ENCODE data around the gene ZNF805. TPM values are rescaled to one million over a fixed set of nuclear protein-coding genes. Genes with fewer than 3 reads are reported as not detected.
"Not testable (repeated sequence)": the region's sequence is repeated elsewhere in the genome, so short reads cannot be mapped to it uniquely, and the experiment has no call there.

Gene ZNF805
- total RNA-seq, 2 experiments from 2014 or later, result 33.1 to 33.7 TPM

- H3K4me1 ChIP-seq (ENCODE audit: insufficient read depth, low read length), result peaks cover 17% of the 10 kb centered on the region
- H3K36me3 ChIP-seq (ENCODE audit: insufficient read depth, low read length), result peaks cover 7% of the 10 kb centered on the region
- no peaks in the 10 kb centered on the region for H3K9me3 ChIP-seq (ENCODE audit: control insufficient read depth in 1 of 2, insufficient read depth in 1 of 2, low read length in 2 of 2)
- no peaks in the 10 kb centered on the region for H3K27me3 ChIP-seq (ENCODE audit: control insufficient read depth in 1 of 2, insufficient read depth in 2 of 2, low read length in 2 of 2)
- no peaks in the 10 kb centered on the region for H3K9me3 Mint-ChIP-seq
- DNase-seq (no peak), ATAC-seq (ENCODE audit: poor library complexity) (no peak)
- TF ChIP-seq CTCF (IDR thresholded peaks at IDR 0.05), result no peak
- H3K27ac ChIP-seq (ENCODE audit: low read depth in 1 of 2, low read length in 2 of 2), result no peak overlapping the region
- CTCF ChIA-PET, result no interaction called here
- peaks cover 38% of the 10 kb centered on the region for H3K36me3 Mint-ChIP-seq (ENCODE audit: low read depth)
- H3K4me1 Mint-ChIP-seq (ENCODE audit: low read depth), result peaks cover 8% of the 10 kb centered on the region
- H3K27me3 Mint-ChIP-seq, result no peaks in the 10 kb centered on the region
- no peak overlapping the region for H3K27ac Mint-ChIP-seq
- H3K4me3 ChIP-seq (ENCODE audit: low read length), result no peak overlapping the region
- intact Hi-C loops (cut with DNase I, micrococcal nuclease), result loop anchor here in 1 of 2 experiments (5.0 kb wide), 1 partner anchor 964 kb away; the partner anchor contains the start of gene ZSCAN5A
- POLR2A ChIA-PET, result no interaction called here
- no peak overlapping the region for H3K4me3 Mint-ChIP-seq
Observed at GRCh38 chr19:57276430-57276829, 36.0 kb downstream of the ZNF805 start.

GRCh38 chr19:57278481-57278880 lies 38.0 kb downstream of the ZNF805 start:
- peaks cover 23% of the 10 kb centered on the region for H3K4me1 Mint-ChIP-seq (ENCODE audit: low read depth)
- H3K9me3 ChIP-seq (ENCODE audit: control insufficient read depth in 1 of 2, insufficient read depth in 1 of 2, low read length in 2 of 2); H3K4me3 Mint-ChIP-seq; POLR2A ChIA-PET; H3K27ac Mint-ChIP-seq; H3K27me3 Mint-ChIP-seq; DNase-seq; H3K27me3 ChIP-seq (ENCODE audit: control insufficient read depth in 1 of 2, insufficient read depth in 2 of 2, low read length in 2 of 2); H3K27ac ChIP-seq (ENCODE audit: low read depth in 1 of 2, low read length in 2 of 2); H3K36me3 ChIP-seq (ENCODE audit: insufficient read depth, low read length); H3K4me3 ChIP-seq (ENCODE audit: low read length); ATAC-seq (ENCODE audit: poor library complexity); H3K9me3 Mint-ChIP-seq; CTCF ChIA-PET: not testable (repeated sequence)
- intact Hi-C loops (cut with DNase I, micrococcal nuclease), result loop anchor here in 1 of 2 experiments (5.0 kb wide), 1 partner anchor 966 kb away; the partner anchor contains the start of gene ZSCAN5A
- H3K36me3 Mint-ChIP-seq (ENCODE audit: low read depth), result peaks cover 43% of the 10 kb centered on the region
- peaks cover 37% of the 10 kb centered on the region for H3K4me1 ChIP-seq (ENCODE audit: insufficient read depth, low read length)

GRCh38 chr19:57279418-57280164 lies 39.2 kb downstream of the ZNF805 start:
- Histone ChIP-seq H3K27ac (ENCODE audit: low read depth in 1 of 2, low read length in 2 of 2) (peak overlapping the region; percentile 95 to 100), H3K4me1 (ENCODE audit: insufficient read depth, low read length) (peaks cover 43% of the 10 kb centered on the region), H3K27me3 (ENCODE audit: control insufficient read depth in 1 of 2, insufficient read depth in 2 of 2, low read length in 2 of 2) (no peaks in the 10 kb centered on the region), H3K36me3 (ENCODE audit: insufficient read depth, low read length) (peaks cover 14% of the 10 kb centered on the region), H3K4me3 (ENCODE audit: low read length) (peak overlapping the region; percentile 76), H3K9me3 (ENCODE audit: control insufficient read depth in 1 of 2, insufficient read depth in 1 of 2, low read length in 2 of 2) (no peaks in the 10 kb centered on the region)
- peak; percentile 59 to 93 (median 70) for DNase-seq
- Mint-ChIP-seq H3K27ac (no peak overlapping the region), H3K36me3 (ENCODE audit: low read depth) (peaks cover 48% of the 10 kb centered on the region), H3K4me1 (ENCODE audit: low read depth) (peaks cover 27% of the 10 kb centered on the region), H3K4me3 (no peak overlapping the region), H3K27me3 (no peaks in the 10 kb centered on the region), H3K9me3 (no peaks in the 10 kb centered on the region)
- ChIA-PET POLR2A (interaction anchor here (1.0 kb wide), 3 partner anchors 38 to 88 kb away, joined by 3 to 4 read pairs (median 3); partner anchors contain the start of genes ZNF264 and ZNF805), CTCF (no interaction called here)
- intact Hi-C loops (cut with DNase I, micrococcal nuclease), result loop anchor here (1.0 to 5.0 kb wide), 10 partner anchors 39 to 967 kb away; partner anchors contain the start of genes TRAPPC2B (in 2 of the 2), ZNF304 (in 2 of the 2), ZNF543 (in 2 of the 2) and ZNF547 (in 2 of the 2)
- TF ChIP-seq CTCF (IDR thresholded peaks at IDR 0.05), result no peak
- peak; percentile 66 for ATAC-seq (ENCODE audit: poor library complexity)

Measured in CD4-positive, alpha-beta T cell (primary cell).